GM12878 (cell line): Measurements from ENCODE around the gene SLC29A1. TPM values are rescaled to one million over a fixed set of nuclear protein-coding genes. Genes with fewer than 3 reads are reported as not detected.

Source experiments
- ATAC-seq: fragments of 200-7000 bp; cut with Tn5 transposase; 3 replicates; pipeline ENCODE4 v1.9.1; 2020; ENCODE audit warnings: mild to moderate bottlenecking, moderate library complexity
- BruUV-seq: library from RNA; stranded (reverse); fragments of 400-500 nt; replicated peaks from 2 replicates; lab custom pipeline; 2021; lab: Mats Ljungman, UMichigan
- CTCF ChIA-PET: fragments of 300-600 bp; sonication (Branson Sonifier 250); formaldehyde crosslinking; extraction: SDS; loops from one replicate; lab custom pipeline; 2021; ENCODE audit warnings: inconsistent platforms; lab: Yijun Ruan, JAX
- POLR2A ChIA-PET: fragments of 350-600 bp; formaldehyde crosslinking; extraction: SDS; loops from one replicate; lab custom pipeline; 2021; ENCODE audit warnings: inconsistent platforms; lab: Charles Lee
- RAD21 ChIA-PET: fragments of 300-600 bp; sonication (Branson Sonifier 250); formaldehyde crosslinking; loops from one replicate; lab custom pipeline; 2023; ENCODE audit warnings: antibody characterized with exemption; ENCODE audit not compliant: unreplicated experiment; lab: Charles Lee
- SMC1A ChIA-PET: fragments of 300-600 bp; sonication (Branson Sonifier 250); formaldehyde crosslinking; loops from one replicate; lab custom pipeline; 2023; ENCODE audit not compliant: unreplicated experiment, uncharacterized antibody; lab: Charles Lee
- DNase-seq: peaks from one replicate; pipeline ENCODE4 v3.0.0-alpha.2; 2011; ENCODE audit warnings: low read depth, low spot score
- FAIRE-seq: peaks from 3 replicates; lab custom pipeline; 2011; peaks lifted over from hg19 to GRCh38; lab: Jason Lieb, UNC
- H2AFZ ChIP-seq: 2 replicates; pipeline ENCODE4 v1.6.0; 2011; ENCODE audit warnings: low read depth, low read length, control low read depth; ENCODE audit not compliant: control insufficient read depth
- H3K27ac ChIP-seq: 2 replicates; pipeline ENCODE4 v1.5.1; 2011; ENCODE audit warnings: control low read depth; ENCODE audit not compliant: control insufficient read depth, insufficient read depth
- H3K27me3 ChIP-seq, 2 experiments: replicated peaks in 1 of 2; 2 replicates each; pipeline versions ENCODE4 v1.6.0 to v1.6.1; 2011; ENCODE audit warnings: low read length in 1 of 2; ENCODE audit not compliant: control insufficient read depth in 2 of 2, insufficient read depth in 2 of 2
- H3K36me3 ChIP-seq, 2 experiments: 2 replicates each; pipeline ENCODE4 v1.5.1; 2011; ENCODE audit warnings: low read length in 1 of 2; ENCODE audit not compliant: control insufficient read depth in 2 of 2, insufficient read depth in 2 of 2
- H3K4me1 ChIP-seq: 2 replicates; pipeline ENCODE4 v1.6.1; 2011; ENCODE audit warnings: mild to moderate bottlenecking, low read length, moderate library complexity, mixed read lengths; ENCODE audit not compliant: control insufficient read depth, insufficient read depth
- H3K4me2 ChIP-seq: 2 replicates; pipeline ENCODE4 v1.6.0; 2011; ENCODE audit warnings: control low read depth; ENCODE audit not compliant: control insufficient read depth, insufficient read depth
- H3K4me3 ChIP-seq: fragments of 200-600 bp; sonication (generic); 2 replicates; pipeline ENCODE4 v1.5.1; 2016
- H3K79me2 ChIP-seq: 2 replicates; pipeline ENCODE4 v1.6.0; 2011; ENCODE audit warnings: low read length; ENCODE audit not compliant: control insufficient read depth, insufficient read depth
- H3K9ac ChIP-seq: 2 replicates; pipeline ENCODE4 v1.8.0; 2011; ENCODE audit warnings: low read length, control low read depth, mixed read lengths; ENCODE audit not compliant: control insufficient read depth, insufficient read depth
- H3K9me3 ChIP-seq: replicated peaks from 3 replicates; pipeline ENCODE4 v1.5.1; 2011; ENCODE audit warnings: mild to moderate bottlenecking, low read length; ENCODE audit not compliant: control insufficient read depth, insufficient read depth
- H4K20me1 ChIP-seq: 2 replicates; pipeline ENCODE4 v1.6.0; 2011; ENCODE audit not compliant: control insufficient read depth, insufficient read depth
- CBX3 ChIP-seq: fragments of 200-600 bp; sonication (generic); IDR thresholded peaks from 2 replicates; pipeline ENCODE4 v1.6.1; 2016; ENCODE audit warnings: low read depth, borderline replicate concordance
- CREB1 ChIP-seq: IDR thresholded peaks from 2 replicates; pipeline ENCODE4 v1.6.1; 2012; ENCODE audit warnings: low read depth, mild to moderate bottlenecking, inconsistent platforms
- ESRRA ChIP-seq: IDR thresholded peaks from 2 replicates; pipeline ENCODE4 v1.6.1; 2012; ENCODE audit warnings: mild to moderate bottlenecking, low read length, improper control_type of control experiment
- SMAD5 ChIP-seq: IDR thresholded peaks from 2 replicates; pipeline ENCODE4 v1.6.1; 2016; ENCODE audit warnings: antibody characterized with exemption, low read depth
- SREBF1 ChIP-seq: IDR thresholded peaks from 2 replicates; pipeline ENCODE4 v1.6.1; 2012; ENCODE audit warnings: mild to moderate bottlenecking, low read length
- TCF7 ChIP-seq: IDR thresholded peaks from 2 replicates; pipeline ENCODE4 v1.6.1; 2014; ENCODE audit warnings: antibody characterized with exemption, borderline replicate concordance
- ZSCAN29 ChIP-seq: fragments of 450-650 bp; IDR thresholded peaks from 2 replicates; pipeline ENCODE4 v1.6.1; 2017; ENCODE audit warnings: mild to moderate bottlenecking, moderate library complexity
- WGBS: methylation state at CpG from one replicate; pipeline ENCODE4 v1.1.6; 2016; ENCODE audit warnings: low lambda C conversion rate; ENCODE audit not compliant: insufficient replicate concordance, insufficient coverage; ENCODE audit errors: missing lambda C conversion rate; 5-methylcytosine and 5-hydroxymethylcytosine counted together
- in situ Hi-C: fragments of 300-500 bp; cut with MboI; formaldehyde crosslinking; loops from 9 replicates; pipeline ENCODE4 v1.14.3; 2018; ENCODE audit warnings: mixed read lengths
- intact Hi-C: fragments of 100-400 bp; cut with micrococcal nuclease; formaldehyde crosslinking; loops from one replicate; pipeline ENCODE4 v1.14.2; 2022; ENCODE audit not compliant: unreplicated experiment
- polyA plus RNA-seq, 11 experiments: library from polyadenylated mRNA; depleted of rRNA in 4 of 11; unstranded in 6 of 11; stranded (reverse) in 5 of 11; fragments of >200 nt; fragmentation: Nextera tagmentation in 4 of 11; fragmentation: Illumina TruSeq in 1 of 11; extraction: Ambion mirVana in 4 of 11; extraction: Trizol in 1 of 11; gene quantifications; 1 replicate in 1 of 11; 2 replicates in 10 of 11; pipeline versions ENCODE4 v1.2.1 to v1.2.3, GENCODE V29; 2011 to 2016; ENCODE audit warnings: inconsistent platforms in 2 of 11, missing spikeins in 2 of 11, low read depth in 1 of 11
- total RNA-seq, 4 experiments: library from RNA; depleted of rRNA in 3 of 4; stranded (reverse); fragments of >200 nt in 3 of 4; fragmentation: Illumina TruSeq in 1 of 4; extraction: Trizol in 1 of 4; gene quantifications; 2 replicates each; pipeline versions ENCODE4 v1.2.1 to v1.2.3, GENCODE V29; 2013 to 2021
- TF ChIP-seq, protein P1 (sequence below): IDR thresholded peaks from 2 replicates; pipeline ENCODE4 v1.6.1; 2012; ENCODE audit warnings: low read depth, low read length, improper control_type of control experiment
- TF ChIP-seq, protein P2 (sequence below): fragments of 450-650 bp; IDR thresholded peaks from 2 replicates; pipeline ENCODE4 v1.6.1; 2016; ENCODE audit warnings: mild to moderate bottlenecking

The SLC29A1 gene
- total and polyA plus RNA-seq, 10 of the 15 experiments (the other 5 are each of a cell fraction or from before 2014, with no cell fraction given) = 10.0 to 132 (median 93.4) TPM

DNA sequence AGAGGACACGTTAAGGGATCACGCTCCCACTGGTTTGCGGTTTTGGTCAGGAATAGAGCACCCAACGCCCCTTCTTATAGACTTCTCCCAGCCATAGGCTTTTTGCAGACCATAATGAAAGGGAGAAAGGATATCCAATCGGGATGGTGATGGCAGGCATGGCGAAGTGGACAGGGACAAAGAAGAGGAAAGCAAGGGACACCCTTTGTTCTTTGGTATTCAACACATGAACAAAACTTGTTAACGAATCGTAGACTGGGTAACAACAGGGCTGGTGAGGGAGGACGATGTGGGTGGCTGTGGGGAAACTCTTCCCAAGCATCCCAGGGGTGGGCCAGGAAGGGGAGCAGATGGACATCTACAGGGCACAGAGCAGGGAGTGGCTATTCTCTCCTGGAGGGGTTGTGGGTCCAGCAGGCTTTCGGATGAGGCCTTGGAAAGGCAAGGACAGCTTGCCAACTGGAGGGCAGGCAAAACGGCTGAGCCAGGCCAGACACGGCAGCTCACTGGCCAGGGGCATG, 22.1 kb downstream of the SLC29A1 start:
- in situ Hi-C loops = no loop called here

DNA sequence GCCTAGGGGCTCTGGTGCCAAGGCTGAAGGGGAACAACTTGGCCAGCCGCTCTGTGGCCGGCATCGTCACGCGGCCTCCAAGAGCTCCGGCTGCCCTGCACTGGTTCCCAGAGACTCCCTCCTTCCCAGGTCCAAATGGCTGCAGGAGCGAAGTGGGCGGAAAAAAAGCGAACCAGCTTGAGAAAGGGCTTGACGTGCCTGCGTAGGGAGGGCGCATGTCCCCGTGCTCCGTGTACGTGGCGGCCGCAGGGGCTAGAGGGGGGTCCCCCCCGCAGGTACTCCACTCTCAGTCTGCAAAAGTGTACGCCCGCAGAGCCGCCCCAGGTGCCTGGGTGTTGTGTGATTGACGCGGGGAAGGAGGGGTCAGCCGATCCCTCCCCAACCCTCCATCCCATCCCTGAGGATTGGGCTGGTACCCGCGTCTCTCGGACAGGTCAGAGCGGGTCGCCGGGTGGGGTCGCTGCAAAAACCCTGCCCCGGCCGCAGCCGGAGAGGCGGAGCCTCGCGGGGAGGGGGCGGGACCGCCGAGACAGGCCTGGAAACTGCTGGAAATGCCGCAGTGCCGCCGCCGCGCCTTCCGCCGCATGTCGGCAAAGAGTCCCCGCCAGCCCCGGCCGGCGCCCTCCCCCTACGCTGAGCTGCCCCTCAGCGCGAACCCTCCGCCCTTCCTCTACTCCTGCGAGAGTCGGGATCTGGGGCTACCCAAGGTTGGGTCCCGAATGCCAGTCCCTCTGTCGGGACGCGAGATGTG, 22.7 kb downstream of the SLC29A1 start:
- Histone ChIP-seq H3K9me3 (no peaks in the 10 kb centered on the region), H3K36me3 (peaks cover 16 to 22% of the 10 kb centered on the region in 2 experiments), H4K20me1 (peaks cover 9% of the 10 kb centered on the region; the same call in 1 of the 2 replicates), H3K27ac (peak overlapping the region; percentile 96), H3K4me1 (peaks cover 7% of the 10 kb centered on the region; the same call in 1 of the 2 replicates), H3K4me3 (peak overlapping the region; percentile 95), H3K4me2 (peak overlapping the region; percentile 82), H3K9ac (peak overlapping the region; percentile 87), H3K27me3 (no peaks in the 10 kb centered on the region), H2AFZ (peak overlapping the region; percentile 92), H3K79me2 (peaks cover 47% of the 10 kb centered on the region)
- SMC1A ChIA-PET = interaction anchor here (0.6 to 4.2 kb wide), 7 partner anchors 10 to 125 kb away, joined by 3 to 25 read pairs (median 4); partner anchors contain the start of gene SLC35B2
- POLR2A ChIA-PET = interaction anchor here (0.6 to 6.3 kb wide), 9 partner anchors 9 to 619 kb away, joined by 3 to 131 read pairs (median 5); partner anchors contain the start of genes MRPL14, SLC29A1, SLC35B2 and TMEM63B
- 3% methylated on average over 62 of the region's 62 CpGs for WGBS
- intact Hi-C loops (loop anchor here (1.0 kb wide), 1 partner anchor 25 kb away; no protein-coding TSS in a partner anchor), in situ Hi-C loops (no loop called here)
- ATAC-seq (peak; percentile 73), DNase-seq (no peak), FAIRE-seq (no peak)
- no TSS peak for BruUV-seq
- CTCF ChIA-PET = interaction anchor here (0.8 to 7.7 kb wide), 15 partner anchors 9 to 92 kb away, joined by 3 to 39 read pairs (median 5); partner anchors contain the start of genes AARS2, SLC29A1 and SLC35B2
- RAD21 ChIA-PET = interaction anchor here (1.0 to 3.6 kb wide), 10 partner anchors 11 to 73 kb away, joined by 3 to 28 read pairs (median 6); partner anchors contain the start of genes SLC29A1 and SLC35B2
- TF ChIP-seq SREBF1 (no peak), CREB1 (peak; percentile 68), ZSCAN29 (no peak), ESRRA (no peak), TCF7 (no peak)
- TF ChIP-seq, protein P1, sequence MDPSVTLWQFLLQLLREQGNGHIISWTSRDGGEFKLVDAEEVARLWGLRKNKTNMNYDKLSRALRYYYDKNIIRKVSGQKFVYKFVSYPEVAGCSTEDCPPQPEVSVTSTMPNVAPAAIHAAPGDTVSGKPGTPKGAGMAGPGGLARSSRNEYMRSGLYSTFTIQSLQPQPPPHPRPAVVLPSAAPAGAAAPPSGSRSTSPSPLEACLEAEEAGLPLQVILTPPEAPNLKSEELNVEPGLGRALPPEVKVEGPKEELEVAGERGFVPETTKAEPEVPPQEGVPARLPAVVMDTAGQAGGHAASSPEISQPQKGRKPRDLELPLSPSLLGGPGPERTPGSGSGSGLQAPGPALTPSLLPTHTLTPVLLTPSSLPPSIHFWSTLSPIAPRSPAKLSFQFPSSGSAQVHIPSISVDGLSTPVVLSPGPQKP = no peak
- TF ChIP-seq, protein P2, sequence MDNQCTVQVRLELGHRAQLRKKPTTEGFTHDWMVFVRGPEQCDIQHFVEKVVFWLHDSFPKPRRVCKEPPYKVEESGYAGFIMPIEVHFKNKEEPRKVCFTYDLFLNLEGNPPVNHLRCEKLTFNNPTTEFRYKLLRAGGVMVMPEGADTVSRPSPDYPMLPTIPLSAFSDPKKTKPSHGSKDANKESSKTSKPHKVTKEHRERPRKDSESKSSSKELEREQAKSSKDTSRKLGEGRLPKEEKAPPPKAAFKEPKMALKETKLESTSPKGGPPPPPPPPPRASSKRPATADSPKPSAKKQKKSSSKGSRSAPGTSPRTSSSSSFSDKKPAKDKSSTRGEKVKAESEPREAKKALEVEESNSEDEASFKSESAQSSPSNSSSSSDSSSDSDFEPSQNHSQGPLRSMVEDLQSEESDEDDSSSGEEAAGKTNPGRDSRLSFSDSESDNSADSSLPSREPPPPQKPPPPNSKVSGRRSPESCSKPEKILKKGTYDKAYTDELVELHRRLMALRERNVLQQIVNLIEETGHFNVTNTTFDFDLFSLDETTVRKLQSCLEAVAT = no peak

More for the DNA sequence above, 22.1 kb downstream of the SLC29A1 start:
- FAIRE-seq (no peak), ATAC-seq (no peak), DNase-seq (no peak)
- RAD21 ChIA-PET = interaction anchor here (1.0 to 3.6 kb wide), 7 partner anchors 11 to 73 kb away, joined by 3 to 28 read pairs (median 12); partner anchors contain the start of genes SLC29A1 and SLC35B2
- Histone ChIP-seq H3K27ac (no peak overlapping the region; the same call in 1 of the 2 replicates), H3K79me2 (peaks cover 41% of the 10 kb centered on the region), H3K27me3 (no peaks in the 10 kb centered on the region), H3K4me3 (peak overlapping the region; percentile 95), H3K4me2 (peak overlapping the region; percentile 82), H3K4me1 (peaks cover 7% of the 10 kb centered on the region; the same call in 1 of the 2 replicates), H4K20me1 (peaks cover 9% of the 10 kb centered on the region; the same call in 1 of the 2 replicates), H3K36me3 (peaks cover 12 to 15% of the 10 kb centered on the region in 2 experiments), H2AFZ (peak overlapping the region; percentile 92), H3K9me3 (no peaks in the 10 kb centered on the region), H3K9ac (peak overlapping the region; percentile 28; the same call in 1 of the 2 replicates)
- intact Hi-C loops = no loop called here
- CTCF ChIA-PET = interaction anchor here (0.8 to 7.7 kb wide), 12 partner anchors 8 to 93 kb away, joined by 3 to 39 read pairs (median 6); partner anchors contain the start of genes AARS2 and SLC29A1
- BruUV-seq = no TSS peak
- 76% methylated on average over 12 of the region's 12 CpGs for WGBS
- TF ChIP-seq CBX3 = no peak
- 0 out of 2 replicates have a peak, but pooled peaks have one; percentile 26 for TF ChIP-seq SMAD5
- SMC1A ChIA-PET = interaction anchor here (1.4 to 4.2 kb wide), 3 partner anchors 11 to 26 kb away, joined by 4 to 25 read pairs (median 7); partner anchors contain the start of gene SLC35B2
- POLR2A ChIA-PET = interaction anchor here (1.4 to 6.3 kb wide), 5 partner anchors 8 to 122 kb away, joined by 4 to 131 read pairs (median 8); partner anchors contain the start of genes SLC29A1 and SLC35B2
